GM12878 (cell line): ENCODE measurements around the gene IGF2R. TPM values are rescaled to one million over a fixed set of nuclear protein-coding genes. Genes with fewer than 3 reads are reported as not detected.

ENCODE experiments used
- ATAC-seq: fragments of 200-7000 bp; cut with Tn5 transposase; 3 replicates; pipeline ENCODE4 v1.9.1; 2020; ENCODE audit warnings: mild to moderate bottlenecking, moderate library complexity
- BruUV-seq: library from RNA; stranded (reverse); fragments of 400-500 nt; replicated peaks from 2 replicates; lab custom pipeline; 2021; lab: Mats Ljungman, UMichigan
- CTCF ChIA-PET: fragments of 300-600 bp; sonication (Branson Sonifier 250); formaldehyde crosslinking; extraction: SDS; loops from one replicate; lab custom pipeline; 2021; ENCODE audit warnings: inconsistent platforms; lab: Yijun Ruan, JAX
- POLR2A ChIA-PET: fragments of 350-600 bp; formaldehyde crosslinking; extraction: SDS; loops from one replicate; lab custom pipeline; 2021; ENCODE audit warnings: inconsistent platforms; lab: Charles Lee
- RAD21 ChIA-PET: fragments of 300-600 bp; sonication (Branson Sonifier 250); formaldehyde crosslinking; loops from one replicate; lab custom pipeline; 2023; ENCODE audit warnings: antibody characterized with exemption; ENCODE audit not compliant: unreplicated experiment; lab: Charles Lee
- SMC1A ChIA-PET: fragments of 300-600 bp; sonication (Branson Sonifier 250); formaldehyde crosslinking; loops from one replicate; lab custom pipeline; 2023; ENCODE audit not compliant: unreplicated experiment, uncharacterized antibody; lab: Charles Lee
- DNase-seq: peaks from one replicate; pipeline ENCODE4 v3.0.0-alpha.2; 2011; ENCODE audit warnings: low read depth, low spot score
- FAIRE-seq: peaks from 3 replicates; lab custom pipeline; 2011; peaks lifted over from hg19 to GRCh38; lab: Jason Lieb, UNC
- H2AFZ ChIP-seq: 2 replicates; pipeline ENCODE4 v1.6.0; 2011; ENCODE audit warnings: low read depth, low read length, control low read depth; ENCODE audit not compliant: control insufficient read depth
- H3K27ac ChIP-seq: 2 replicates; pipeline ENCODE4 v1.5.1; 2011; ENCODE audit warnings: control low read depth; ENCODE audit not compliant: control insufficient read depth, insufficient read depth
- H3K27me3 ChIP-seq, 2 experiments: replicated peaks in 1 of 2; 2 replicates each; pipeline versions ENCODE4 v1.6.0 to v1.6.1; 2011; ENCODE audit warnings: low read length in 1 of 2; ENCODE audit not compliant: control insufficient read depth in 2 of 2, insufficient read depth in 2 of 2
- H3K36me3 ChIP-seq, 2 experiments: 2 replicates each; pipeline ENCODE4 v1.5.1; 2011; ENCODE audit warnings: low read length in 1 of 2; ENCODE audit not compliant: control insufficient read depth in 2 of 2, insufficient read depth in 2 of 2
- H3K4me1 ChIP-seq: 2 replicates; pipeline ENCODE4 v1.6.1; 2011; ENCODE audit warnings: mild to moderate bottlenecking, low read length, moderate library complexity, mixed read lengths; ENCODE audit not compliant: control insufficient read depth, insufficient read depth
- H3K4me2 ChIP-seq: 2 replicates; pipeline ENCODE4 v1.6.0; 2011; ENCODE audit warnings: control low read depth; ENCODE audit not compliant: control insufficient read depth, insufficient read depth
- H3K4me3 ChIP-seq: fragments of 200-600 bp; sonication (generic); 2 replicates; pipeline ENCODE4 v1.5.1; 2016
- H3K79me2 ChIP-seq: 2 replicates; pipeline ENCODE4 v1.6.0; 2011; ENCODE audit warnings: low read length; ENCODE audit not compliant: control insufficient read depth, insufficient read depth
- H3K9ac ChIP-seq: 2 replicates; pipeline ENCODE4 v1.8.0; 2011; ENCODE audit warnings: low read length, control low read depth, mixed read lengths; ENCODE audit not compliant: control insufficient read depth, insufficient read depth
- H3K9me3 ChIP-seq: replicated peaks from 3 replicates; pipeline ENCODE4 v1.5.1; 2011; ENCODE audit warnings: mild to moderate bottlenecking, low read length; ENCODE audit not compliant: control insufficient read depth, insufficient read depth
- H4K20me1 ChIP-seq: 2 replicates; pipeline ENCODE4 v1.6.0; 2011; ENCODE audit not compliant: control insufficient read depth, insufficient read depth
- BACH1 ChIP-seq: fragments of 450-650 bp; IDR thresholded peaks from 2 replicates; pipeline ENCODE4 v1.6.1; 2017; ENCODE audit warnings: mild to moderate bottlenecking, borderline replicate concordance
- BCLAF1 ChIP-seq: fragments of 450-650 bp; IDR thresholded peaks from 2 replicates; pipeline ENCODE4 v1.6.1; 2017; ENCODE audit warnings: antibody characterized with exemption, mild to moderate bottlenecking, moderate library complexity
- CBFB ChIP-seq: IDR thresholded peaks from 2 replicates; pipeline ENCODE4 v1.6.1; 2016; ENCODE audit warnings: antibody characterized with exemption, low read depth
- CHD2 ChIP-seq: IDR thresholded peaks from 2 replicates; pipeline ENCODE4 v1.6.1; 2011; ENCODE audit warnings: low read depth, low read length, improper control_type of control experiment, borderline replicate concordance
- IKZF2 ChIP-seq, 2 experiments: fragments of 450-650 bp; IDR thresholded peaks; 2 replicates each; pipeline ENCODE4 v1.6.1; 2017; ENCODE audit warnings: mild to moderate bottlenecking in 2 of 2, moderate library complexity in 2 of 2
- KDM1A ChIP-seq: fragments of 200-600 bp; sonication (generic); IDR thresholded peaks from 2 replicates; pipeline ENCODE4 v1.6.1; 2016; ENCODE audit warnings: borderline replicate concordance
- PAX8 ChIP-seq: fragments of 450-650 bp; IDR thresholded peaks from 2 replicates; pipeline ENCODE4 v1.6.1; 2017; ENCODE audit warnings: mild to moderate bottlenecking, moderate library complexity
- RELB ChIP-seq: fragments of 450-650 bp; IDR thresholded peaks from 2 replicates; pipeline ENCODE4 v1.6.1; 2017; ENCODE audit warnings: low read depth, mild to moderate bottlenecking, moderate library complexity
- SMAD1 ChIP-seq: fragments of 450-650 bp; IDR thresholded peaks from 2 replicates; pipeline ENCODE4 v1.6.1; 2018; ENCODE audit warnings: mild to moderate bottlenecking, low read depth; ENCODE audit not compliant: partially characterized antibody
- SMC3 ChIP-seq: IDR thresholded peaks from 2 replicates; pipeline ENCODE4 v1.6.1; 2011; ENCODE audit warnings: low read length, improper control_type of control experiment, borderline replicate concordance
- SUZ12 ChIP-seq: fragments of 200-600 bp; sonication (generic); IDR thresholded peaks from one replicate; pipeline ENCODE4 v1.6.1; 2018; ENCODE audit warnings: antibody characterized with exemption, mild to moderate bottlenecking; ENCODE audit not compliant: unreplicated experiment
- ZNF207 ChIP-seq: fragments of 450-650 bp; IDR thresholded peaks from 2 replicates; pipeline ENCODE4 v1.6.1; 2014; ENCODE audit warnings: antibody characterized with exemption, mild to moderate bottlenecking, borderline replicate concordance
- ZNF274 ChIP-seq: IDR thresholded peaks from one replicate; pipeline ENCODE4 v1.8.0; 2011; ENCODE audit not compliant: insufficient read length, insufficient read depth
- WGBS: methylation state at CpG from one replicate; pipeline ENCODE4 v1.1.6; 2016; ENCODE audit warnings: low lambda C conversion rate; ENCODE audit not compliant: insufficient replicate concordance, insufficient coverage; ENCODE audit errors: missing lambda C conversion rate; 5-methylcytosine and 5-hydroxymethylcytosine counted together
- in situ Hi-C: fragments of 300-500 bp; cut with MboI; formaldehyde crosslinking; loops from 9 replicates; pipeline ENCODE4 v1.14.3; 2018; ENCODE audit warnings: mixed read lengths
- intact Hi-C: fragments of 100-400 bp; cut with micrococcal nuclease; formaldehyde crosslinking; loops from one replicate; pipeline ENCODE4 v1.14.2; 2022; ENCODE audit not compliant: unreplicated experiment
- polyA plus RNA-seq, 11 experiments: library from polyadenylated mRNA; depleted of rRNA in 4 of 11; unstranded in 6 of 11; stranded (reverse) in 5 of 11; fragments of >200 nt; fragmentation: Nextera tagmentation in 4 of 11; fragmentation: Illumina TruSeq in 1 of 11; extraction: Ambion mirVana in 4 of 11; extraction: Trizol in 1 of 11; gene quantifications; 1 replicate in 1 of 11; 2 replicates in 10 of 11; pipeline versions ENCODE4 v1.2.1 to v1.2.3, GENCODE V29; 2011 to 2016; ENCODE audit warnings: inconsistent platforms in 2 of 11, missing spikeins in 2 of 11, low read depth in 1 of 11
- total RNA-seq, 4 experiments: library from RNA; depleted of rRNA in 3 of 4; stranded (reverse); fragments of >200 nt in 3 of 4; fragmentation: Illumina TruSeq in 1 of 4; extraction: Trizol in 1 of 4; gene quantifications; 2 replicates each; pipeline versions ENCODE4 v1.2.1 to v1.2.3, GENCODE V29; 2013 to 2021

IGF2R gene
- total and polyA plus RNA-seq, 10 of the 15 experiments (the other 5 are each of a cell fraction or from before 2014, with no cell fraction given), result 1.00 to 40.1 (median 16.8) TPM

- no peak overlapping the region for H3K4me3 ChIP-seq
- POLR2A ChIA-PET, result no interaction called here
- CTCF ChIA-PET, result no interaction called here
- no peak overlapping the region for H3K9ac ChIP-seq
- no peaks in the 10 kb centered on the region for H3K36me3 ChIP-seq
- no peak for FAIRE-seq
- 70% methylated on average over 13 of the region's 13 CpGs for WGBS
- H3K79me2 ChIP-seq, result no peaks in the 10 kb centered on the region
- DNase-seq, result no peak
- BruUV-seq, result no TSS peak
- no peaks in the 10 kb centered on the region for H3K4me1 ChIP-seq
- no peak overlapping the region for H3K27ac ChIP-seq
- RAD21 ChIA-PET, result no interaction called here
- no peaks in the 10 kb centered on the region for H4K20me1 ChIP-seq
- H3K4me2 ChIP-seq, result no peak overlapping the region
- ATAC-seq, result no peak
- intact Hi-C loops (loop anchor here (10.0 kb wide), 1 partner anchor 534 kb away; the partner anchor contains the start of gene LPA), in situ Hi-C loops (no loop called here)
- SMC1A ChIA-PET, result no interaction called here
- no peaks in the 10 kb centered on the region for H3K9me3 ChIP-seq
- H2AFZ ChIP-seq, result no peak overlapping the region
- TF ChIP-seq RELB (no peak), ZNF274 (no peak), SMAD1 (no peak), BCLAF1 (no peak), BACH1 (no peak), CHD2 (no peak), KDM1A (no peak), CBFB (no peak), ZNF207 (no peak), SMC3 (no peak), IKZF2 (IDR thresholded peaks at IDR 0.05) (no peak), SUZ12 (no peak), PAX8 (no peak)
- no peaks in the 10 kb centered on the region for H3K27me3 ChIP-seq
These were observed 162.0 kb downstream of the IGF2R start for GRCh38 chr6:160130729-160131484.
